Right lobe of liver (tissue), 6 donors: ENCODE results near the gene ARHGAP21. TPM values are rescaled to one million over a fixed set of nuclear protein-coding genes. Genes with fewer than 3 reads are reported as not detected.
"Not testable (repeated sequence)": the region's sequence is repeated elsewhere in the genome, so short reads cannot be mapped to it uniquely, and the experiment has no call there.

Experiments used
- ATAC-seq, 4 donors: fragments of 200-7000 bp; cut with Tn5 transposase; one replicate each; pipeline ENCODE4 v1.9.1; 2020; ENCODE audit warnings: mild to moderate bottlenecking in 4 of 4, moderate library complexity in 4 of 4
- DNase-seq, 3 donors: peaks; one replicate each; pipeline ENCODE4 v3.0.0-alpha.2; 2020
- H3K27ac ChIP-seq, 3 donors: fragments of 200-600 bp; one replicate each; pipeline ENCODE4 v1.8.0; 2022
- H3K27me3 ChIP-seq, 2 donors: fragments of 200-600 bp; one replicate each; pipeline ENCODE4 v1.8.0; 2022
- H3K36me3 ChIP-seq, 4 donors: fragments of 200-600 bp; sonication (generic) in 1 of 4; one replicate each; pipeline versions ENCODE4 v1.5.1 to v1.8.0; 2017 to 2022; ENCODE audit warnings: control low read depth in 1 of 4
- H3K4me1 ChIP-seq, 4 donors: fragments of 200-600 bp; sonication (generic) in 1 of 4; one replicate each; pipeline versions ENCODE4 v1.5.1 to v1.8.0; 2017 to 2022; ENCODE audit warnings: control low read depth in 1 of 4
- H3K4me3 ChIP-seq, 3 donors: fragments of 200-600 bp; one replicate each; pipeline ENCODE4 v1.8.0; 2022
- H3K9me3 ChIP-seq, 4 donors: fragments of 200-600 bp; sonication (generic) in 1 of 4; one replicate each; pipeline versions ENCODE4 v1.5.1 to v1.8.0; 2017 to 2022; ENCODE audit warnings: control low read depth in 1 of 4
- POLR2A ChIP-seq: fragments of 450-650 bp; IDR thresholded peaks from one replicate; pipeline ENCODE4 v1.6.1; 2017; ENCODE audit warnings: antibody characterized with exemption, mild to moderate bottlenecking
- WGBS: methylation state at CpG from one replicate; pipeline ENCODE4 v1.1.6; 2018; ENCODE audit warnings: low coverage, low lambda C conversion rate; ENCODE audit not compliant: insufficient coverage; ENCODE audit errors: missing lambda C conversion rate; 5-methylcytosine and 5-hydroxymethylcytosine counted together
- intact Hi-C, 2 donors: fragments of 100-400 bp; cut with DNase I; formaldehyde crosslinking; loops; one replicate each; pipeline versions ENCODE4 v1.11.2 to v1.14.1; 2022
- total RNA-seq, 6 experiments: library from RNA; depleted of rRNA in 2 of 6; stranded (reverse); fragments of >200 nt in 2 of 6; fragmentation: NEBNext Ultra II Directional in 3 of 6; extraction: Animal tissue kit (Norgen Biotek cat#: 25700) in 3 of 6; gene quantifications; one replicate each; pipeline versions ENCODE4 v1.1.0 to v1.2.4, GENCODE V29; 2016 to 2023
- TF ChIP-seq, protein P1 (sequence below), 4 donors: fragments of 200-600 bp in 3 of 4; fragments of 450-650 bp in 1 of 4; IDR thresholded peaks; one replicate each; pipeline versions ENCODE4 v1.5.1 to v1.8.0; 2016 to 2022; ENCODE audit warnings: antibody characterized with exemption in 4 of 4, mild to moderate bottlenecking in 2 of 4
- donor health status: DM: no; HTN: yes; CAD: no.
- donor health status: DM: no; HTN: no; CAD: no.
- donor health status: DM: no; HTN: no; CAD: no.
- donor health status: DM: no; HTN: yes; CAD: no.
- donor health status: DM: no; HTN: yes; CAD: no.

The ARHGAP21 gene
- total RNA-seq, 6 experiments from 2014 or later, result 27.6 to 47.1 (median 31.0) TPM

DNA sequence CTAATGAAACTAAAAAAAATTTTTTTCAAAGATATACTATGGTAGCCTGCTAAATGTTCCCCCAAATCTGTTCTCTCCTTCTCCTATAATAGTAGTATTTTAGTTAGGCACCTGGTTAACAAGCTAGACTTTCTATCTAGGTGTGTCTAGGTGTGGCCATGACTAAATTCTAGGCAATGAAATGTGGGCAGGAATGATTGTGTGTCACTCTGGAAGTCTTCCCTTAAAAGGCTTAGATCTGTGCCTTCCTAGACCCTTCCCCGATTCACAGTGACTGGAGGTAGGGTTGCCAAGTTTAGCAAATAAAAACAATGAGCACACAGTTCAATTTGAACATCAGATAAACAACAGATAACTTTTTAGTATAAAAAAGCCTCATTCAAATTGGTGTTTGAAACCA lies 8.3 kb upstream of the ARHGAP21 start:
- no peak for ATAC-seq
- H3K4me1 ChIP-seq, result no peaks in the 10 kb centered on the region
- WGBS, result 38% methylated on average over 1 of the region's 1 CpG
- no peaks in the 10 kb centered on the region for H3K9me3 ChIP-seq
- TF ChIP-seq POLR2A, result no peak
- TF ChIP-seq, protein P1, sequence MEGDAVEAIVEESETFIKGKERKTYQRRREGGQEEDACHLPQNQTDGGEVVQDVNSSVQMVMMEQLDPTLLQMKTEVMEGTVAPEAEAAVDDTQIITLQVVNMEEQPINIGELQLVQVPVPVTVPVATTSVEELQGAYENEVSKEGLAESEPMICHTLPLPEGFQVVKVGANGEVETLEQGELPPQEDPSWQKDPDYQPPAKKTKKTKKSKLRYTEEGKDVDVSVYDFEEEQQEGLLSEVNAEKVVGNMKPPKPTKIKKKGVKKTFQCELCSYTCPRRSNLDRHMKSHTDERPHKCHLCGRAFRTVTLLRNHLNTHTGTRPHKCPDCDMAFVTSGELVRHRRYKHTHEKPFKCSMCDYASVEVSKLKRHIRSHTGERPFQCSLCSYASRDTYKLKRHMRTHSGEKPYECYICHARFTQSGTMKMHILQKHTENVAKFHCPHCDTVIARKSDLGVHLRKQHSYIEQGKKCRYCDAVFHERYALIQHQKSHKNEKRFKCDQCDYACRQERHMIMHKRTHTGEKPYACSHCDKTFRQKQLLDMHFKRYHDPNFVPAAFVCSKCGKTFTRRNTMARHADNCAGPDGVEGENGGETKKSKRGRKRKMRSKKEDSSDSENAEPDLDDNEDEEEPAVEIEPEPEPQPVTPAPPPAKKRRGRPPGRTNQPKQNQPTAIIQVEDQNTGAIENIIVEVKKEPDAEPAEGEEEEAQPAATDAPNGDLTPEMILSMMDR (IDR thresholded peaks at IDR 0.05), result no peak
- H3K36me3 ChIP-seq, result no peaks in the 10 kb centered on the region
- H3K4me3 ChIP-seq, result no peak overlapping the region
- H3K27me3 ChIP-seq, result no peaks in the 10 kb centered on the region
- DNase-seq, result no peak
- H3K27ac ChIP-seq, result no peak overlapping the region
- intact Hi-C loops, result no loop called here

DNA sequence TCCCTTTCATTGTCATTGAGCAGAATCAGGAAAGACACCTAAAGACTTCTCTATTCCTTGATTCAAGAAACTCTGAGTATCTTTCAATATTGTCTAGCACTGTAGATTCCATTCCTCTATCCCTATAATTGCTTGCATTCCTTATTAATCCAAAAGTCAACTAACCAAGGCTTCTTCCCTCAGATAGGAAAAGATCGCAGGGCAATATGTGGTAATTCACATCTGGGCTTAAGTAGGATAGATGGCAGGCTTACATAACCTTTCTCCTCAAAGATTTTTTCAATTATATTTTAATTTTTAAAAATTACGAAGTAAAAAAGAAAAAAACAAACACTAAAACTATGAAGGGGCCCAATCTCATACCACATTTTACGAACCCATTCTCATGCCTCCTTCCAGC lies 7.1 kb upstream of the ARHGAP21 start:
- intact Hi-C loops, result no loop called here
- Histone ChIP-seq H3K9me3 (no peaks in the 10 kb centered on the region), H3K27ac (no peak overlapping the region), H3K36me3 (no peaks in the 10 kb centered on the region), H3K4me3 (no peak overlapping the region), H3K4me1 (no peaks in the 10 kb centered on the region), H3K27me3 (no peaks in the 10 kb centered on the region)
- ATAC-seq (no peak), DNase-seq (no peak)
- TF ChIP-seq, protein P1 (IDR thresholded peaks at IDR 0.05), result no peak
- TF ChIP-seq POLR2A, result no peak
- WGBS, result 90% methylated on average over 3 of the region's 3 CpGs

DNA sequence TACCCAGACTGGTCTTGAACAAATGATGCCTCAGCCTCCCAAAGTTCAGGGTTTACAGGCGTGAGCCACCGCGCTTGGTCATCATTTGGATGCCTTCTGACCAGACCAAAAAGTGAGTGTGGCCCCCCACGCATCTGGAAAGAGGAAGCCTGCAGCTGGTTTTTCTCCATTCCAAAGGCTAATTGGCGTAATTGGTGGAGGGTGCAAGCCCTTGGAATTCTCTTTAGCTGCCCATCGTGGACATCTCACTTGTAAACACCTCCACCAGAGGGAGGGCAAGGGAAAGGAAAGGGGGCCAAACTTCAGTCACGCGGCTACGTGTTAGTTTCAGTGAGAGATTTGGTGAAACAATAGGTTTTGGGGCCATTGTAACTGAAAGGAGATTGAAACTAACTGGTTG lies 4.1 kb upstream of the ARHGAP21 start:
- Histone ChIP-seq H3K27me3 (no peaks in the 10 kb centered on the region), H3K36me3 (no peaks in the 10 kb centered on the region), H3K4me1 (no peaks in the 10 kb centered on the region), H3K9me3 (no peaks in the 10 kb centered on the region), H3K27ac (no peak overlapping the region), H3K4me3 (no peak overlapping the region)
- intact Hi-C loops, result no loop called here
- DNase-seq, result no peak
- TF ChIP-seq POLR2A, result no peak
- TF ChIP-seq, protein P1 (IDR thresholded peaks at IDR 0.05), result no peak
- ATAC-seq, result no peak
- 73% methylated on average over 9 of the region's 9 CpGs for WGBS

DNA sequence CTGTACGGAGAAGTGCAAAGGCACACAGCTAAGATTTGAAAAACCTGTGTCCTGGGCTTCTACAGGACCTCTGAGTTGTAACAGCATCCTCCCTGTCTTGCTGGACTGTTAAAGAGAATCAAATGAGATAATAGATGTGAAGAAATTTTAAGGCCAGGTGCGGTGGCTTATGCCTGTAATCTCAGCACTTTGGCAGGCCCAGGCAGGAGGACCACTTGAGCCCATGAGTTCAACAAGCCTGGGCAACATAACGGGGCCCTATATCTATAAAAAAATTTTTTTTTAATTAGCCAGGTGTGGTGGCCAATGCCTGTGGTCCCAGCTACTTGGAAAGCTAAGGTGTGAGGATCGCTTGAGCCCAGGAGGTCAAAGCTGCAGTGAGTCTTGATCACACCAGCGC lies 2.9 kb upstream of the ARHGAP21 start:
- Histone ChIP-seq H3K36me3 (no peaks in the 10 kb centered on the region), H3K9me3 (no peaks in the 10 kb centered on the region), H3K27me3 (no peaks in the 10 kb centered on the region), H3K27ac (no peak overlapping the region), H3K4me1 (peaks cover 0 to 5% (median under 1%) of the 10 kb centered on the region in 4 donors), H3K4me3 (no peak overlapping the region)
- ATAC-seq (no peak), DNase-seq (no peak)
- intact Hi-C loops, result no loop called here
- WGBS, result 100% methylated on average over 3 of the region's 5 CpGs
- TF ChIP-seq, protein P1 (IDR thresholded peaks at IDR 0.05), result no peak
- TF ChIP-seq POLR2A, result no peak

DNA sequence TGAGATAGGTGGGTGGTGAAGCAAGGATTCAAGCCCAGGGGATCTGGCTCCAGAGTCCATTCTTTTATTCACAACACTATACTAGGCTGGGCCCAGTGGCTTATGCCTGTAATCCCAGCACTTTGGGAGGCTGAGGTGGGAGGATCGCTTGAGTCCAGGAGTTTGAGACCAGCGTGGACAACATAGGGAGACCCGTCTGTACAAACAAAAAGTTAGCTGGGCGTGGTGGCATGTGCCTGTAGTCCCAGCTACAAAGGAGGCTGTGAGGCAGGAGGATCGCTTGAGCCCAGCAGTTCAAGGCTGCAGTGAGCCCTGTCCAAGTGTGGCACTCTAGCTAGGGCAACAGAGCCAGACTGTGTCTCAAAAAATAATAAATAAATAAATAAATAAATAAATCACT lies 2.3 kb upstream of the ARHGAP21 start:
- H3K27ac ChIP-seq, H3K4me3 ChIP-seq, H3K27me3 ChIP-seq, ATAC-seq, intact Hi-C loops, H3K36me3 ChIP-seq, H3K9me3 ChIP-seq, DNase-seq: not testable (repeated sequence)
- peaks cover 0 to 11% (median 4%) of the 10 kb centered on the region in 4 donors for H3K4me1 ChIP-seq
- WGBS, result 97% methylated on average over 5 of the region's 5 CpGs
